ENCODE results near the gene TLCD3B.

Gene TLCD3B

GRCh38 chr16:30030841-30031413 is at the start of gene TLCD3B:
TSS of gene TLCD3B (minus strand) at chr16:30031271. CDS start at chr16:30030527, 744 bp downstream.
- H3K9me3 ChIP-seq (ENCODE audit: control insufficient read depth, insufficient read depth, low read length), result no peaks in the 10 kb centered on the region
- peak within 1 kb of the TSS; percentile 56 for H3K4me3 ChIP-seq (ENCODE audit: low read depth, low read length)
- peaks cover 7% of the 10 kb centered on the region for H3K4me1 ChIP-seq (ENCODE audit: control insufficient read depth, insufficient read depth, low read length)
- H3K36me3 ChIP-seq (ENCODE audit: control insufficient read depth, insufficient read depth, low read length), result peaks cover 5% of the 10 kb centered on the region
- H3K27me3 ChIP-seq (ENCODE audit: control insufficient read depth, insufficient read depth, low read length), result peaks cover 12% of the 10 kb centered on the region
- H3K9ac ChIP-seq (ENCODE audit: low read depth, low read length), result no peak within 1 kb of the TSS

GRCh38 chr16:30079480-30079879 is 48.4 kb upstream of the TLCD3B start:
- Histone ChIP-seq H3K9ac (ENCODE audit: low read depth, low read length) (no peak overlapping the region), H3K27me3 (ENCODE audit: control insufficient read depth, insufficient read depth, low read length) (no peaks in the 10 kb centered on the region), H3K4me3 (ENCODE audit: low read depth, low read length) (no peak overlapping the region), H3K9me3 (ENCODE audit: control insufficient read depth, insufficient read depth, low read length) (no peaks in the 10 kb centered on the region), H3K36me3 (ENCODE audit: control insufficient read depth, insufficient read depth, low read length) (peaks cover 50% of the 10 kb centered on the region), H3K4me1 (ENCODE audit: control insufficient read depth, insufficient read depth, low read length) (peaks cover 4% of the 10 kb centered on the region)

- Histone ChIP-seq H3K4me3 (ENCODE audit: low read depth, low read length) (no peak overlapping the region), H3K9ac (ENCODE audit: low read depth, low read length) (no peak overlapping the region), H3K27me3 (ENCODE audit: control insufficient read depth, insufficient read depth, low read length) (no peaks in the 10 kb centered on the region), H3K9me3 (ENCODE audit: control insufficient read depth, insufficient read depth, low read length) (no peaks in the 10 kb centered on the region), H3K36me3 (ENCODE audit: control insufficient read depth, insufficient read depth, low read length) (peaks cover 42% of the 10 kb centered on the region), H3K4me1 (ENCODE audit: control insufficient read depth, insufficient read depth, low read length) (peaks cover 4% of the 10 kb centered on the region)
Measured at GRCh38 chr16:30078744-30079143, 47.7 kb upstream of the TLCD3B start.

- H3K36me3 ChIP-seq (ENCODE audit: control insufficient read depth, insufficient read depth, low read length), result peaks cover 32% of the 10 kb centered on the region
- H3K4me1 ChIP-seq (ENCODE audit: control insufficient read depth, insufficient read depth, low read length), result peaks cover 4% of the 10 kb centered on the region
- H3K27me3 ChIP-seq (ENCODE audit: control insufficient read depth, insufficient read depth, low read length), result no peaks in the 10 kb centered on the region
- H3K4me3 ChIP-seq (ENCODE audit: low read depth, low read length), result no peak overlapping the region
- no peak overlapping the region for H3K9ac ChIP-seq (ENCODE audit: low read depth, low read length)
- H3K9me3 ChIP-seq (ENCODE audit: control insufficient read depth, insufficient read depth, low read length), result no peaks in the 10 kb centered on the region
Measured at GRCh38 chr16:30077656-30078055, 46.6 kb upstream of the TLCD3B start.

GRCh38 chr16:30076276-30076791 is 45.3 kb upstream of the TLCD3B start:
- Histone ChIP-seq H3K27me3 (ENCODE audit: control insufficient read depth, insufficient read depth, low read length) (no peaks in the 10 kb centered on the region), H3K4me3 (ENCODE audit: low read depth, low read length) (peak overlapping the region; percentile 82), H3K36me3 (ENCODE audit: control insufficient read depth, insufficient read depth, low read length) (peaks cover 29% of the 10 kb centered on the region)

GRCh38 chr16:30075503-30076275 is 44.6 kb upstream of the TLCD3B start, which contains the start of gene PPP4C:
TSS of gene PPP4C (plus strand) at chr16:30075994. CDS start at chr16:30076378, 384 bp downstream.
- peak within 1 kb of the TSS; percentile 81 for H3K9ac ChIP-seq (ENCODE audit: low read depth, low read length)
- no peaks in the 10 kb centered on the region for H3K9me3 ChIP-seq (ENCODE audit: control insufficient read depth, insufficient read depth, low read length)
- H3K4me1 ChIP-seq (ENCODE audit: control insufficient read depth, insufficient read depth, low read length), result peaks cover 4% of the 10 kb centered on the region
- no peaks in the 10 kb centered on the region for H3K27me3 ChIP-seq (ENCODE audit: control insufficient read depth, insufficient read depth, low read length)
- H3K36me3 ChIP-seq (ENCODE audit: control insufficient read depth, insufficient read depth, low read length), result peaks cover 27% of the 10 kb centered on the region
- H3K4me3 ChIP-seq (ENCODE audit: low read depth, low read length), result peak within 1 kb of the TSS; percentile 82

More at GRCh38 chr16:30076276-30076791, 45.3 kb upstream of the TLCD3B start:
- peaks cover 4% of the 10 kb centered on the region for H3K4me1 ChIP-seq (ENCODE audit: control insufficient read depth, insufficient read depth, low read length)
- no peaks in the 10 kb centered on the region for H3K9me3 ChIP-seq (ENCODE audit: control insufficient read depth, insufficient read depth, low read length)
- peak overlapping the region; percentile 81 for H3K9ac ChIP-seq (ENCODE audit: low read depth, low read length)

- peaks cover 6% of the 10 kb centered on the region for H3K4me1 ChIP-seq (ENCODE audit: control insufficient read depth, insufficient read depth, low read length)
- H3K27me3 ChIP-seq (ENCODE audit: control insufficient read depth, insufficient read depth, low read length), result no peaks in the 10 kb centered on the region
- H3K4me3 ChIP-seq (ENCODE audit: low read depth, low read length), result no peak overlapping the region
- H3K9ac ChIP-seq (ENCODE audit: low read depth, low read length), result no peak overlapping the region
- no peaks in the 10 kb centered on the region for H3K9me3 ChIP-seq (ENCODE audit: control insufficient read depth, insufficient read depth, low read length)
- peaks cover 55% of the 10 kb centered on the region for H3K36me3 ChIP-seq (ENCODE audit: control insufficient read depth, insufficient read depth, low read length)
Measured at GRCh38 chr16:30070490-30070889, 39.4 kb upstream of the TLCD3B start.

- H3K9ac ChIP-seq (ENCODE audit: low read depth, low read length), result no peak overlapping the region
- no peak overlapping the region for H3K4me3 ChIP-seq (ENCODE audit: low read depth, low read length)
- no peaks in the 10 kb centered on the region for H3K9me3 ChIP-seq (ENCODE audit: control insufficient read depth, insufficient read depth, low read length)
- H3K4me1 ChIP-seq (ENCODE audit: control insufficient read depth, insufficient read depth, low read length), result peaks cover 6% of the 10 kb centered on the region
- H3K36me3 ChIP-seq (ENCODE audit: control insufficient read depth, insufficient read depth, low read length), result peaks cover 55% of the 10 kb centered on the region
- H3K27me3 ChIP-seq (ENCODE audit: control insufficient read depth, insufficient read depth, low read length), result no peaks in the 10 kb centered on the region
Measured at GRCh38 chr16:30069611-30070462, 38.8 kb upstream of the TLCD3B start.

GRCh38 chr16:30068750-30069610 is 37.9 kb upstream of the TLCD3B start:
- Histone ChIP-seq H3K27me3 (ENCODE audit: control insufficient read depth, insufficient read depth, low read length) (no peaks in the 10 kb centered on the region), H3K4me3 (ENCODE audit: low read depth, low read length) (no peak overlapping the region), H3K4me1 (ENCODE audit: control insufficient read depth, insufficient read depth, low read length) (peaks cover 6% of the 10 kb centered on the region), H3K9ac (ENCODE audit: low read depth, low read length) (no peak overlapping the region), H3K9me3 (ENCODE audit: control insufficient read depth, insufficient read depth, low read length) (no peaks in the 10 kb centered on the region), H3K36me3 (ENCODE audit: control insufficient read depth, insufficient read depth, low read length) (peaks cover 55% of the 10 kb centered on the region)

- H3K4me3 ChIP-seq (ENCODE audit: low read depth, low read length), result no peak overlapping the region
- no peak overlapping the region for H3K9ac ChIP-seq (ENCODE audit: low read depth, low read length)
- H3K27me3 ChIP-seq (ENCODE audit: control insufficient read depth, insufficient read depth, low read length), result no peaks in the 10 kb centered on the region
- peaks cover 6% of the 10 kb centered on the region for H3K4me1 ChIP-seq (ENCODE audit: control insufficient read depth, insufficient read depth, low read length)
- no peaks in the 10 kb centered on the region for H3K9me3 ChIP-seq (ENCODE audit: control insufficient read depth, insufficient read depth, low read length)
- H3K36me3 ChIP-seq (ENCODE audit: control insufficient read depth, insufficient read depth, low read length), result peaks cover 55% of the 10 kb centered on the region
Measured at GRCh38 chr16:30068333-30068732, 37.3 kb upstream of the TLCD3B start.

- peaks cover 55% of the 10 kb centered on the region for H3K36me3 ChIP-seq (ENCODE audit: control insufficient read depth, insufficient read depth, low read length)
- peaks cover 6% of the 10 kb centered on the region for H3K4me1 ChIP-seq (ENCODE audit: control insufficient read depth, insufficient read depth, low read length)
- H3K9me3 ChIP-seq (ENCODE audit: control insufficient read depth, insufficient read depth, low read length), result no peaks in the 10 kb centered on the region
- no peak overlapping the region for H3K9ac ChIP-seq (ENCODE audit: low read depth, low read length)
- no peaks in the 10 kb centered on the region for H3K27me3 ChIP-seq (ENCODE audit: control insufficient read depth, insufficient read depth, low read length)
- H3K4me3 ChIP-seq (ENCODE audit: low read depth, low read length), result peak overlapping the region; percentile 93
Measured at GRCh38 chr16:30067584-30067916, 36.5 kb upstream of the TLCD3B start.

Measured in iPS-15b (cell line).